DMS153 treated with DMSO at 0.1 percent for 48 hours (cell line): ENCODE results near the gene HSPB3.
"Not testable (repeated sequence)": the region's sequence is repeated elsewhere in the genome, so short reads cannot be mapped to it uniquely, and the experiment has no call there.

ENCODE experiments used
- DNase-seq: peaks from one replicate; lab custom pipeline; 2025; ENCODE audit not compliant: unreplicated experiment; lab: John Stamatoyannopoulos, UW

The HSPB3 gene

GRCh38 chr5:54457094-54457862, 1.8 kb downstream of the HSPB3 start:
- no peak for DNase-seq

GRCh38 chr5:54458221-54458620, 2.7 kb downstream of the HSPB3 start:
- DNase-seq = no peak

- DNase-seq = no peak
Observed at GRCh38 chr5:54460181-54460919, 4.9 kb downstream of the HSPB3 start.

- no peak for DNase-seq
Observed at GRCh38 chr5:54462281-54462680, 6.8 kb downstream of the HSPB3 start.

- DNase-seq = no peak
Observed at GRCh38 chr5:54463713-54464112, 8.2 kb downstream of the HSPB3 start.

- no peak for DNase-seq
Observed at GRCh38 chr5:54469622-54470021, 14.1 kb downstream of the HSPB3 start.

- no peak for DNase-seq
Observed at GRCh38 chr5:54470128-54470527, 14.6 kb downstream of the HSPB3 start.

- no peak for DNase-seq
Observed at GRCh38 chr5:54470677-54471076, 15.2 kb downstream of the HSPB3 start.

- DNase-seq = no peak
Observed at GRCh38 chr5:54471398-54471797, 15.9 kb downstream of the HSPB3 start.

- DNase-seq = no peak
Observed at GRCh38 chr5:54476682-54477081, 21.2 kb downstream of the HSPB3 start.

GRCh38 chr5:54477941-54478478, 22.5 kb downstream of the HSPB3 start:
- no peak for DNase-seq

- DNase-seq = no peak
Observed at GRCh38 chr5:54480296-54480695, 24.8 kb downstream of the HSPB3 start.

- DNase-seq = no peak
Observed at GRCh38 chr5:54484219-54484894, 28.9 kb downstream of the HSPB3 start.

- not testable (repeated sequence) for DNase-seq
Observed at GRCh38 chr5:54485659-54486058, 30.2 kb downstream of the HSPB3 start.

GRCh38 chr5:54489648-54489979, 34.1 kb downstream of the HSPB3 start:
- DNase-seq = not testable (repeated sequence)

GRCh38 chr5:54491326-54491725, 35.8 kb downstream of the HSPB3 start:
- DNase-seq = no peak

- no peak for DNase-seq
Observed at GRCh38 chr5:54492178-54492577, 36.7 kb downstream of the HSPB3 start.

- no peak for DNase-seq
Observed at GRCh38 chr5:54495027-54495426, 39.5 kb downstream of the HSPB3 start.
